ENCODE results near the gene SHANK2. TPM values are rescaled to one million over a fixed set of nuclear protein-coding genes. Genes with fewer than 3 reads are reported as not detected.

The SHANK2 gene
- total and polyA plus RNA-seq, 10 of the 15 experiments (the other 5 are each of a cell fraction or from before 2014, with no cell fraction given) = 0.01 to 0.31 (median 0.10) TPM; not detected in 5

DNA sequence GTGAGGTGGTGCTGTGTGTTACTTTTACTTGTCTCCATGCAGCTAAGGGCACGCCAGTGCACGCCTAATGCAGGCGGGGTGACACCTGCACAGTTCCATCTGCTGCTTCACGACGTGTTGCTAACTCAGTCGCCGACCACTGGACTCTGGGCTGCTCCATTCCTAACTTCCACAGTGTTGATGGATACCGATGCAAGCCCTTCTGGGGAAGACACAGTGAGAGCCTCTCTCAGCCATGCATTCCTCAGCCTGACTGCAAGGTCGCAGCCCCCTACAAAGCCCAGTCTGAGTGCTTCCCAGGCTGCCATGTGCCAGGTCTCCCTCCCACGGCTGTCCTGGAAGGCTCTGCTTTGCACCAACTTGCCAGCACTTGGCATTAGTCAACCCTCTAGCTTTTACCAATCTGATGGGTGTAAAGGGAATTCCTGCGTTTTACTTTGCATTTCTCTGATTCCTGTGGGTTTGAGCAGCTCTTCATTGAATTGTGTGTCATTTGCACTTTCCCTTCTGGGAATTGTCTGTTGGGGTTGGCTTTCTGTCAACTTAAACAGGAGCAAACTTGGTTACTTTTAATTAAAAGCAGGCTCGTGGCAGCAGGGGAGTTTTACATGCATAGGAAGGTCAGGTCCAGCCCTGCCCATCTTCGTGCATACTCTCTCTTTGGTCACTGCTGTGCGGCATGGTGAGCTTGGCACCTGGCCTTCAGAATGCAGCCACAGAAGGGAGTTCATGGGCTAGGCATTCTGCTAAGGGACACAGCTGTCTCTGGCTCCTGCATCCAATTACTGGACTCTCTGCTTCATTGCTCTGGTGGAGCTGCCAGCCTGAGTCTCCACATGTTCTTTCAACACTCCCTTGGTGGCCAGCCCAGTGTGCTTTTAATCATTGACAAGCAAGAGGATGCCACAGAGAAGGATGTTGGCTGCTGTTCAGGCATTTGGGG, 34.6 kb upstream of the SHANK2 start:
- CTCF ChIA-PET = no interaction called here
- TF ChIP-seq, protein P1, sequence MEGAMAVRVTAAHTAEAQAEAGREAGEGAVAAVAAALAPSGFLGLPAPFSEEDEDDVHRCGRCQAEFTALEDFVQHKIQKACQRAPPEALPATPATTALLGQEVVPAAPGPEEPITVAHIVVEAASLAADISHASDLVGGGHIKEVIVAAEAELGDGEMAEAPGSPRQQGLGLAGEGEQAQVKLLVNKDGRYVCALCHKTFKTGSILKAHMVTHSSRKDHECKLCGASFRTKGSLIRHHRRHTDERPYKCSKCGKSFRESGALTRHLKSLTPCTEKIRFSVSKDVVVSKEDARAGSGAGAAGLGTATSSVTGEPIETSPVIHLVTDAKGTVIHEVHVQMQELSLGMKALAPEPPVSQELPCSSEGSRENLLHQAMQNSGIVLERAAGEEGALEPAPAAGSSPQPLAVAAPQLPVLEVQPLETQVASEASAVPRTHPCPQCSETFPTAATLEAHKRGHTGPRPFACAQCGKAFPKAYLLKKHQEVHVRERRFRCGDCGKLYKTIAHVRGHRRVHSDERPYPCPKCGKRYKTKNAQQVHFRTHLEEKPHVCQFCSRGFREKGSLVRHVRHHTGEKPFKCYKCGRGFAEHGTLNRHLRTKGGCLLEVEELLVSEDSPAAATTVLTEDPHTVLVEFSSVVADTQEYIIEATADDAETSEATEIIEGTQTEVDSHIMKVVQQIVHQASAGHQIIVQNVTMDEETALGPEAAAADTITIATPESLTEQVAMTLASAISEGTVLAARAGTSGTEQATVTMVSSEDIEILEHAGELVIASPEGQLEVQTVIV (IDR thresholded peaks at IDR 0.05; ENCODE audit: borderline replicate concordance, partially characterized antibody) = no peak
- TF ChIP-seq RUNX3 (IDR thresholded peaks at IDR 0.05; ENCODE audit: low read length) (no peak), E2F8 (IDR thresholded peaks at IDR 0.05; ENCODE audit: low read depth, partially characterized antibody) (no peak), YY1 (IDR thresholded peaks at IDR 0.05; ENCODE audit: low read depth, low read length) (no peak), SMAD5 (IDR thresholded peaks at IDR 0.05; ENCODE audit: low read depth) (no peak), NR2C1 (IDR thresholded peaks at IDR 0.05) (no peak), RELB (IDR thresholded peaks at IDR 0.05; ENCODE audit: low read depth) (no peak), NR2F1 (conservative IDR thresholded peaks at IDR 0.05) (no peak)
- TF ChIP-seq, protein P2, sequence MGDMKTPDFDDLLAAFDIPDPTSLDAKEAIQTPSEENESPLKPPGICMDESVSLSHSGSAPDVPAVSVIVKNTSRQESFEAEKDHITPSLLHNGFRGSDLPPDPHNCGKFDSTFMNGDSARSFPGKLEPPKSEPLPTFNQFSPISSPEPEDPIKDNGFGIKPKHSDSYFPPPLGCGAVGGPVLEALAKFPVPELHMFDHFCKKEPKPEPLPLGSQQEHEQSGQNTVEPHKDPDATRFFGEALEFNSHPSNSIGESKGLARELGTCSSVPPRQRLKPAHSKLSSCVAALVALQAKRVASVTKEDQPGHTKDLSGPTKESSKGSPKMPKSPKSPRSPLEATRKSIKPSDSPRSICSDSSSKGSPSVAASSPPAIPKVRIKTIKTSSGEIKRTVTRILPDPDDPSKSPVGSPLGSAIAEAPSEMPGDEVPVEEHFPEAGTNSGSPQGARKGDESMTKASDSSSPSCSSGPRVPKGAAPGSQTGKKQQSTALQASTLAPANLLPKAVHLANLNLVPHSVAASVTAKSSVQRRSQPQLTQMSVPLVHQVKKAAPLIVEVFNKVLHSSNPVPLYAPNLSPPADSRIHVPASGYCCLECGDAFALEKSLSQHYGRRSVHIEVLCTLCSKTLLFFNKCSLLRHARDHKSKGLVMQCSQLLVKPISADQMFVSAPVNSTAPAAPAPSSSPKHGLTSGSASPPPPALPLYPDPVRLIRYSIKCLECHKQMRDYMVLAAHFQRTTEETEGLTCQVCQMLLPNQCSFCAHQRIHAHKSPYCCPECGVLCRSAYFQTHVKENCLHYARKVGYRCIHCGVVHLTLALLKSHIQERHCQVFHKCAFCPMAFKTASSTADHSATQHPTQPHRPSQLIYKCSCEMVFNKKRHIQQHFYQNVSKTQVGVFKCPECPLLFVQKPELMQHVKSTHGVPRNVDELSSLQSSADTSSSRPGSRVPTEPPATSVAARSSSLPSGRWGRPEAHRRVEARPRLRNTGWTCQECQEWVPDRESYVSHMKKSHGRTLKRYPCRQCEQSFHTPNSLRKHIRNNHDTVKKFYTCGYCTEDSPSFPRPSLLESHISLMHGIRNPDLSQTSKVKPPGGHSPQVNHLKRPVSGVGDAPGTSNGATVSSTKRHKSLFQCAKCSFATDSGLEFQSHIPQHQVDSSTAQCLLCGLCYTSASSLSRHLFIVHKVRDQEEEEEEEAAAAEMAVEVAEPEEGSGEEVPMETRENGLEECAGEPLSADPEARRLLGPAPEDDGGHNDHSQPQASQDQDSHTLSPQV (IDR thresholded peaks at IDR 0.05) = no peak

More for the DNA sequence above, 34.6 kb upstream of the SHANK2 start:
- H3K9ac ChIP-seq (ENCODE audit: control insufficient read depth, insufficient read depth, low read length) = no peak overlapping the region
- no peak for ATAC-seq
- POLR2A ChIA-PET = no interaction called here
- no peak overlapping the region for H3K27ac ChIP-seq (ENCODE audit: control insufficient read depth, insufficient read depth)
- no peak for FAIRE-seq
- no peaks in the 10 kb centered on the region for H3K9me3 ChIP-seq (replicated peaks; ENCODE audit: control insufficient read depth, insufficient read depth, low read length)
- H3K36me3 ChIP-seq (ENCODE audit: control insufficient read depth in 2 of 2, insufficient read depth in 2 of 2, low read length in 1 of 2) = no peaks in the 10 kb centered on the region
- no peak overlapping the region for H3K4me2 ChIP-seq (ENCODE audit: control insufficient read depth, insufficient read depth)
- H3K4me1 ChIP-seq (ENCODE audit: control insufficient read depth, insufficient read depth, low read length) = no peaks in the 10 kb centered on the region
- intact Hi-C loops (cut with micrococcal nuclease; ENCODE audit: unreplicated experiment) = no loop called here
- no peak overlapping the region for H3K4me3 ChIP-seq
- H2AFZ ChIP-seq (ENCODE audit: control insufficient read depth, low read depth, low read length) = no peak overlapping the region
- no TSS peak for BruUV-seq (replicated peaks)
- RAD21 ChIA-PET (ENCODE audit: unreplicated experiment) = no interaction called here
- in situ Hi-C loops (cut with MboI) = no loop called here
- no peak for DNase-seq (ENCODE audit: low read depth, low spot score)
- peaks cover 0 to 1% of the 10 kb centered on the region in 2 experiments; a peak in 1 of 4 replicates for H3K27me3 ChIP-seq (replicated peaks in 1 of 2; ENCODE audit: control insufficient read depth in 2 of 2, insufficient read depth in 2 of 2, low read length in 1 of 2)
- 36% methylated on average over 13 of the region's 14 CpGs for WGBS (ENCODE audit: insufficient coverage, insufficient replicate concordance, low lambda C conversion rate, missing lambda C conversion rate)
- no peaks in the 10 kb centered on the region for H3K79me2 ChIP-seq (ENCODE audit: control insufficient read depth, insufficient read depth, low read length)
- H4K20me1 ChIP-seq (ENCODE audit: control insufficient read depth, insufficient read depth) = no peaks in the 10 kb centered on the region
- SMC1A ChIA-PET (ENCODE audit: uncharacterized antibody, unreplicated experiment) = interaction anchor here (0.7 kb wide), 1 partner anchor 146 kb away, joined by 3 read pairs; no protein-coding TSS in a partner anchor

Measured in GM12878 (cell line).